Esophagus muscularis mucosa (tissue), 3 donors: ENCODE measurements around the gene IKZF4.

Source experiments
- CTCF ChIP-seq, 3 experiments: fragments of 200-600 bp in 2 of 3; fragments of 450-650 bp in 1 of 3; sonication (generic) in 2 of 3; IDR thresholded peaks; one replicate each; pipeline ENCODE4 v1.5.1; 2017 to 2019; ENCODE audit warnings: antibody characterized with exemption in 3 of 3, mild to moderate bottlenecking in 2 of 3, moderate library complexity in 1 of 3
- POLR2A ChIP-seq: fragments of 450-650 bp; IDR thresholded peaks from one replicate; pipeline ENCODE4 v1.6.1; 2017; ENCODE audit warnings: antibody characterized with exemption, moderate library complexity, mild to moderate bottlenecking, low read depth

GRCh38 chr12:56087220-56087619 lies 66.4 kb downstream of the IKZF4 start:
- TF ChIP-seq CTCF (IDR thresholded peaks at IDR 0.05) (no peak), POLR2A (no peak)
